Measurements from ENCODE around the gene LEFTY1.

GRCh38 chr1:225842788-225843425 is 46.0 kb downstream of the LEFTY1 start:
- TF ChIP-seq, protein P1, sequence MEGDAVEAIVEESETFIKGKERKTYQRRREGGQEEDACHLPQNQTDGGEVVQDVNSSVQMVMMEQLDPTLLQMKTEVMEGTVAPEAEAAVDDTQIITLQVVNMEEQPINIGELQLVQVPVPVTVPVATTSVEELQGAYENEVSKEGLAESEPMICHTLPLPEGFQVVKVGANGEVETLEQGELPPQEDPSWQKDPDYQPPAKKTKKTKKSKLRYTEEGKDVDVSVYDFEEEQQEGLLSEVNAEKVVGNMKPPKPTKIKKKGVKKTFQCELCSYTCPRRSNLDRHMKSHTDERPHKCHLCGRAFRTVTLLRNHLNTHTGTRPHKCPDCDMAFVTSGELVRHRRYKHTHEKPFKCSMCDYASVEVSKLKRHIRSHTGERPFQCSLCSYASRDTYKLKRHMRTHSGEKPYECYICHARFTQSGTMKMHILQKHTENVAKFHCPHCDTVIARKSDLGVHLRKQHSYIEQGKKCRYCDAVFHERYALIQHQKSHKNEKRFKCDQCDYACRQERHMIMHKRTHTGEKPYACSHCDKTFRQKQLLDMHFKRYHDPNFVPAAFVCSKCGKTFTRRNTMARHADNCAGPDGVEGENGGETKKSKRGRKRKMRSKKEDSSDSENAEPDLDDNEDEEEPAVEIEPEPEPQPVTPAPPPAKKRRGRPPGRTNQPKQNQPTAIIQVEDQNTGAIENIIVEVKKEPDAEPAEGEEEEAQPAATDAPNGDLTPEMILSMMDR (IDR thresholded peaks at IDR 0.05): no peak
- TF ChIP-seq SIN3A (IDR thresholded peaks at IDR 0.05; ENCODE audit: borderline replicate concordance, insufficient read depth, low read depth, low read length) (no peak), POLR2AphosphoS5 (IDR thresholded peaks at IDR 0.05; ENCODE audit: low read depth, low read length) (no peak)
- TF ChIP-seq, protein P2, sequence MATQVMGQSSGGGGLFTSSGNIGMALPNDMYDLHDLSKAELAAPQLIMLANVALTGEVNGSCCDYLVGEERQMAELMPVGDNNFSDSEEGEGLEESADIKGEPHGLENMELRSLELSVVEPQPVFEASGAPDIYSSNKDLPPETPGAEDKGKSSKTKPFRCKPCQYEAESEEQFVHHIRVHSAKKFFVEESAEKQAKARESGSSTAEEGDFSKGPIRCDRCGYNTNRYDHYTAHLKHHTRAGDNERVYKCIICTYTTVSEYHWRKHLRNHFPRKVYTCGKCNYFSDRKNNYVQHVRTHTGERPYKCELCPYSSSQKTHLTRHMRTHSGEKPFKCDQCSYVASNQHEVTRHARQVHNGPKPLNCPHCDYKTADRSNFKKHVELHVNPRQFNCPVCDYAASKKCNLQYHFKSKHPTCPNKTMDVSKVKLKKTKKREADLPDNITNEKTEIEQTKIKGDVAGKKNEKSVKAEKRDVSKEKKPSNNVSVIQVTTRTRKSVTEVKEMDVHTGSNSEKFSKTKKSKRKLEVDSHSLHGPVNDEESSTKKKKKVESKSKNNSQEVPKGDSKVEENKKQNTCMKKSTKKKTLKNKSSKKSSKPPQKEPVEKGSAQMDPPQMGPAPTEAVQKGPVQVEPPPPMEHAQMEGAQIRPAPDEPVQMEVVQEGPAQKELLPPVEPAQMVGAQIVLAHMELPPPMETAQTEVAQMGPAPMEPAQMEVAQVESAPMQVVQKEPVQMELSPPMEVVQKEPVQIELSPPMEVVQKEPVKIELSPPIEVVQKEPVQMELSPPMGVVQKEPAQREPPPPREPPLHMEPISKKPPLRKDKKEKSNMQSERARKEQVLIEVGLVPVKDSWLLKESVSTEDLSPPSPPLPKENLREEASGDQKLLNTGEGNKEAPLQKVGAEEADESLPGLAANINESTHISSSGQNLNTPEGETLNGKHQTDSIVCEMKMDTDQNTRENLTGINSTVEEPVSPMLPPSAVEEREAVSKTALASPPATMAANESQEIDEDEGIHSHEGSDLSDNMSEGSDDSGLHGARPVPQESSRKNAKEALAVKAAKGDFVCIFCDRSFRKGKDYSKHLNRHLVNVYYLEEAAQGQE (IDR thresholded peaks at IDR 0.05; ENCODE audit: insufficient read depth in 1 of 2, low read depth in 2 of 2, low read length in 1 of 2): no peak

Data from Panc1 (cell line).